GM19455 (cell line): ENCODE results near the gene FAAP100.

Experiments
- ATAC-seq: cut with Tn5 transposase; IDR thresholded peaks from one replicate; pipeline ENCODE4 v1.9.1; 2021; ENCODE audit not compliant: unreplicated experiment

FAAP100 gene

DNA sequence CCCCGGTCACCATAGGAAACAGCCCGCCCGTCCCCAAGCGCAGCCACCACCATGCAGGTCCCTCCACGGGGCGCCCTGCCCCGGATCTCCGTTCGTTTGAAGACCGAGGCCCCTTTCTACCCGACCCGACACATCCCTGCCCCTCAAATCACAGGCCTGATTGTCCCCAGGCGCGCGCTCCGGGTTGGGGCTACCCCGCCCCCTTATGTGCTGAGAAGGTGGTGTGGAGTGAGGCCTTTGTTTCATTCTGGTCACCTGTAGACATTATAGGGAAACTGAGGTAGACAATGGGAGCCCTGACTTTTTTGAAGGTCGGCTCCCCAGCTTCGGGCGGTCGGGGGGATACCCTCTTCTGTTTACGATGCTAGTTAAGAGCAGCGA, 38.8 kb downstream of the FAAP100 start:
- ATAC-seq, result no peak

DNA sequence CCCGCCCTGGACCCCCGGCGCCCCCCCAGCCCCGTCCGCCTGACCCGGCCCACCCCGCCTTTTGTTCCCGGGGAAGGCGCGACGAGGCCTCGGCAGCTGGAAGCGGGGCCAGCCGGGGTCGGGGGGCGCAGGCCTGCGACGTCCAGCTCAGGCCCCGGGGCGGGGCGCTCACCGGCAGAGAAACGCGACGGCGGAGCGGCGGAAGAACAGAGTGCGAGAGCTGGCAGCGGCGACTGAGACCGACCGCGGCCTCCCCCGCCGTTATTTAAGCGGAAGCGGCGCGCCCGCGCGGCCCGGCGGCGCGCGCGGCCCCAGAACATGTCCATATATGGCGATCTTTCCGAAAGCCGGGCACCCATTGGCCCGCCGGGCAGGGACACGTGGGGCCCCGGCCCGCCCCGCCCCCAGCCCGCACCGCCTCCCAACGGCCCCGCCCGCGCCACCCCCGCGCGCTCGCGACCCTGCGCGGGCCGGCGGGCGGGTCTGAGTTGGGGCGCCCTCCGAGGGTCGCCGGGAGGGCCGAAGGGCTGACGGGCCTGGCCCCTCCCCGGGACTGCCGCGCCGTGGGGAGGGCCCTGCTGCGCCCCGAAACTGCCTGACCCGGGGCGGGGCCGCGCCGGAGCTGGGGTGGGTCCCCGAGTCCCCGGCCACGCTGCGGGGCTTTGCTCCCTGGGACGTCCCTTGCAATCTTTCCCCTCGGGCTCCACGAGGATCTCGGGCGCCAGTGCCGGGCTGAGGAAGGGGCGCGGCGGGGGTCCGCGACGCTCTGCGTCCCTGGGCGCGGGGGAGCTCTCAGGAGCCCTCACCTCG, 39.4 kb downstream of the FAAP100 start, which contains the start of gene ACTG1:
TSS of gene ACTG1 (minus strand) at position 238 of the 810 bp plus-strand sequence. CDS start 445 bp downstream, outside the sequence.
- ATAC-seq, result no peak

DNA sequence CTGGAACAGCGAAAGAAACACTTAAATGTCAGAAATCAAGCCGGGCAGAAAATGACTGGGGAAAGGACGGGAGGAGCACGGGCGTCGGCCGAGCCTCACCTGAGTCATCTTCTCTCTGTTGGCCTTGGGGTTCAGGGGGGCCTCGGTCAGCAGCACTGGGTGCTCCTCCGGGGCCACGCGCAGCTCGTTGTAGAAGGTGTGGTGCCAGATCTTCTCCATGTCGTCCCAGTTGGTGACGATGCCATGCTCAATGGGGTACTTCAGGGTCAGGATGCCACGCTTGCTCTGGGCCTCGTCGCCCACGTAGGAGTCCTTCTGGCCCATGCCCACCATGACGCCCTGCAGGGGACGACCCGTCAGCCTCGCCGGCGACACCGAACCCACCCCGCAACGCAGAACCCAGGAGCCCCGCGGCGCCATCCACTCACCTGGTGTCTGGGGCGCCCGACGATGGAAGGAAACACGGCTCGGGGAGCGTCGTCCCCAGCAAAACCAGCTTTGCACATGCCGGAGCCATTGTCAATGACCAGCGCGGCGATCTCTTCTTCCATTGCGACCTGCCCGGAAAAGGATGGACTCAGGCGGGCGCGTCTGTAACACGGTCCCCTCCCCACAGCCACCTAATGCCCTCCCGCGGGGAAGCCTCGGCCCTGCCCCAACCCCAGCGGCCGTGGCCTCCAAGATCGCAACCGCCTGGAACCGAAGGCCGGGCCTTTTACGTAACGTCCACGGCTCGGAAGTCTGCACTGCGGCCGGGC, 40.2 kb downstream of the FAAP100 start:
- ATAC-seq, result no peak

- no peak for ATAC-seq
These were observed 40.7 kb downstream of the FAAP100 start for GRCh38 chr17:81511554-81511803.

DNA sequence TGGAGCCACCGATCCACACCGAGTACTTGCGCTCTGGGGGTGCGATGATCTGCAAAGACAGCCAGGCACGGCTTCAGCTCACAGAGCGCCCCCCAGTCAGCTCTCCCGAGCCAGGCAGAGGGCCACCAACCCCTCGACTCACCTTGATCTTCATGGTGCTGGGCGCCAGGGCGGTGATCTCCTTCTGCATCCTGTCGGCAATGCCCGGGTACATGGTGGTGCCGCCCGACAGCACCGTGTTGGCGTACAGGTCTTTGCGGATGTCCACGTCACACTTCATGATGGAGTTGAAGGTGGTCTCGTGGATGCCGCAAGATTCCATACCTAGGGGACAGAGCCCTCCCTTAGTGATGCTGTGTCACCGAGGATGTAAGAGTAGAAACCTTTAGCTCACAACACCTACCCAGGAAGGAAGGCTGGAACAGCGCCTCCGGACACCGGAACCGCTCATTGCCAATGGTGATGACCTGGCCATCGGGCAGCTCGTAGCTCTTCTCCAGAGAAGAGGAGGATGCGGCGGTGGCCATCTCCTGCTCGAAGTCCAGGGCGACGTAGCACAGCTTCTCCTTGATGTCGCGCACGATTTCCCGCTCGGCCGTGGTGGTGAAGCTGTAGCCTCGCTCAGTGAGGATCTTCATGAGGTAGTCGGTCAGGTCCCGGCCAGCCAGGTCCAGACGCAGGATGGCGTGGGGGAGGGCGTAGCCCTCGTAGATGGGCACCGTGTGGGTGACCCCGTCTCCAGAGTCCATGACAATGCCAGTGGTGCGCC, 41.2 kb downstream of the FAAP100 start:
- ATAC-seq, result no peak

- ATAC-seq, result no peak
These were observed 42.0 kb downstream of the FAAP100 start for GRCh38 chr17:81509972-81510784.

DNA sequence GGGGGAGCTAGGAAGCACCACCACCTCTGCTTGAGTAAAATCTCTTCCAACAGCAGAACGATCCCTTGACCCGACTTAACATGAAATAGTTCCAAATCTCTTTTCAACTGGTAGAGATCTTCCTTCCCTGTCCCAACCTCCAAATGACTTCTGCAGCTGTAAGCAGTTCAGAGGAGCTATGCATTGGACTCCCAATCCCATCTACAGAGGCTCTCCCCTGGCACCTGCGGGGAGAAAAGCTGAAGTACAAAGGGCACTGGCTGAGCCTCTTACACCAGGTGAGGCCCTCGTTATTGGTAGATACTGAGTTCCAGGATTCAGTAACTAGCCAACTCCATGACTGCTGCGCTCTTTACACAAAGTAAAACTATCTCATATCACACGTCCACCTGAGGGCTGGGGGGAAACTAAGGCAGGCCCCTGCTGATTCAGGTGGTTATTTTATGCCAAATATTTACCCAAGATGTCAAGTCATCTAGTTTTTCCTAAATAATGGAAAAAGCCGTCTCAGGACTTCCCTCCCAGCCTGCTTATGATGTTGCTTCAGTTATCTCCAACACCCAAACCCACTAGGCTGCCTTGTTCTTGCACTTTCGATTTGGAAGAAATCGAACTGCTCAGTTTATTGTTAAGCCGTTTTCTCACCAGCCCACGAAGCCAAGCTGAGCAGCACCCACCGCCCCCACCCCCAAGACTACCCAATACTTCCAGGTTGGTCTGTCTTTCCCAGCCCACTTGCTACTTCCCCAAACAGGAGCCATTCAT, 42.8 kb downstream of the FAAP100 start:
- no peak for ATAC-seq

DNA sequence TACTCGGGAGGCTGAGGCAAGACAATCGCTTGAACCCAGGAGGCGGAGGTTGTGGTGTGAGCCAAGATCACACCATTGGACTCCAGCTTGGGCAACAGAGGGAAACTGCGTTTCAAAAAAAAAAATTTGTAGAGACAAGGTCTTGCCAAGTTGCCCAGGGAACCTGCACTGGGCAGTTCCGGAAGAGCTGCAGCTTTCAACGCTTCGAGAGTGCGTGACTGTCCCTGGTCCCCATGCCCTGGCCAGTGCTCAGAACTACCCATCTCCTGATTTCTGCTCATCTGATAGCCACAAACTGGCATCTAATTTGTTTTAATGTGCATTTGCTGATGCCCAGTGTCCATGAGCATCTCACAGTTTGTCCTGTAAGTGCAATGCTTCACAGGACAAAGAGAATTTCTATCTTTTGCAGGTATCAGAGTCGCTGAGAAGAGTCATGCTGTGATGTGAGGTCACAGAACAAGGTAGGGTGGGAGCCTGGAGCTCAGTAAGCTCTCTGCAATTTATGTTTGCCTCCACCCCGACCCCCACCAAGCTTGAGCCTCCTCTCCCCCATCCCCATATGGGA, 43.4 kb downstream of the FAAP100 start:
- ATAC-seq, result no peak

DNA sequence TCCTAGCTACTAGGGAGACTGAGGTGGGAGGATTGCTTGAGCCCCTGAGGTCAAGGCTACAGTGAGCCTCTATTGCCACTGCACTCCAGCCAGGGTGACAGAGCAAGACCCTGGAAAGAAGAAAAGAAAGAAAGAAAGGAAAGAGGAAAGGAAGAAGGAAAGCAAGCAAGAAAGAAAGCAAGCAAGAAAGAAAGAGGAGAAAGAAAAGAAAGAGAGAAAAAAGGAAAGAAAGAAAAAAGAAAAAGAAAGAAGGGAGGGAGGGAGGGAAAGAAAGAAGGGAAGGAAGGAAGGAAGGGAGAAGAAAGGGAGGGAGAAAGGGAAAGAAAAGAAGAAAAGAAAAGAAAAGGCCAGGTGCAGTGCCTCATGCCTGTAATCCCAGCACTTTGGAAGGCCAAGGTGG, 48.5 kb downstream of the FAAP100 start:
- no peak for ATAC-seq

GRCh38 chr17:81502471-81503017, 49.6 kb downstream of the FAAP100 start:
- no peak for ATAC-seq

- ATAC-seq, result no peak
These were observed 52.1 kb downstream of the FAAP100 start for GRCh38 chr17:81500047-81500446.

DNA sequence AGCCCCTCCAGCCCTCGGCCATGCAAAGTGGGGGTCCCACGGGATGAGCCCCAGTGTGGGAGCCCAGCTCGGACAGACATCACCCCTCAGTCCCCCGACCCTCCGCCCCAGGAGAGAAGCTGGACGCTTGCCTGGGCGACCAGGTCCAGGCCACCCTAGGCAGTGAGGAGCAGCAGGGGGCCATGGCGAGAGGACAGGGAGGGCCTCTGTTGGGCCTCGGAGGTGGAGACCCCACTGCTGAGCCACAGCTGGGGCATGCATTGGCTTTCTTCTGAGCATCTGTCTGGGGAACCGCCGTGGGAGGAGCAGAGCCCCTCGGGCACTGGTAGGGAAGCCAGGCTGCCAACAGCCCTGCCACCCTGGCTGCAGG, 52.6 kb downstream of the FAAP100 start:
- no peak for ATAC-seq

DNA sequence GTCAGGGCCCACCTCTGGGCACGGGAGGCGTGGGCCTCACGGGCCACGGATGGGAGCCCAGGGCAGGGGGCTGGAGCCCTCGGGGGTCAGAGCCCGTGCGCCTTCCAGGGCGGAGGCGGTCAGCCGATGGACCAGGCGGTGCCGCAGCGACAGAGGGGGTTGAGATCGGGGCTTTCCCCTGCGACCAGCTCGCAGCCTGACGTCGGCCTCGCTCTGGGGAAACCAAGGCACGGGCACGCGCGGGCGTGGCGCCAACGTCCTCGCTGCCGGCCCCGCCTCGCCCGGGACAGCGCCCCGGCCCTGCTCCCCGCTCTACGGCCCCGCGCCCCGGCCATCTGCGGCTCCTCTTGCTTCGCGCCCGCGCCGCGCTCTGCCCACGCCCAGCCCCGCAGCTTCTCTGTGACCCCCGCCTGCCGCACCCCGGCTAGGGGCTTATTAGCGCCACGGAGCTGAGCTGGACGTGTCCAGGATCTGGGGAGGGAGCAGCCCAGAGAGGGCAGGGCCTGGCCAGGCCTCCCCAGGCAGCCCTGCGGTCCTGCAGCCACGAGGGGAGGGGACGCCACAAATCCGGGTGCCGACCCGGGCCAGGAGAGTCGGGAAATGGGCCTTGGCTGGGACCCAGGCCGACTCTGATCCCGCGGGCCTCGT, 53.1 kb downstream of the FAAP100 start:
- ATAC-seq, result no peak

GRCh38 chr17:81494626-81495377, 57.4 kb downstream of the FAAP100 start:
- no peak for ATAC-seq

DNA sequence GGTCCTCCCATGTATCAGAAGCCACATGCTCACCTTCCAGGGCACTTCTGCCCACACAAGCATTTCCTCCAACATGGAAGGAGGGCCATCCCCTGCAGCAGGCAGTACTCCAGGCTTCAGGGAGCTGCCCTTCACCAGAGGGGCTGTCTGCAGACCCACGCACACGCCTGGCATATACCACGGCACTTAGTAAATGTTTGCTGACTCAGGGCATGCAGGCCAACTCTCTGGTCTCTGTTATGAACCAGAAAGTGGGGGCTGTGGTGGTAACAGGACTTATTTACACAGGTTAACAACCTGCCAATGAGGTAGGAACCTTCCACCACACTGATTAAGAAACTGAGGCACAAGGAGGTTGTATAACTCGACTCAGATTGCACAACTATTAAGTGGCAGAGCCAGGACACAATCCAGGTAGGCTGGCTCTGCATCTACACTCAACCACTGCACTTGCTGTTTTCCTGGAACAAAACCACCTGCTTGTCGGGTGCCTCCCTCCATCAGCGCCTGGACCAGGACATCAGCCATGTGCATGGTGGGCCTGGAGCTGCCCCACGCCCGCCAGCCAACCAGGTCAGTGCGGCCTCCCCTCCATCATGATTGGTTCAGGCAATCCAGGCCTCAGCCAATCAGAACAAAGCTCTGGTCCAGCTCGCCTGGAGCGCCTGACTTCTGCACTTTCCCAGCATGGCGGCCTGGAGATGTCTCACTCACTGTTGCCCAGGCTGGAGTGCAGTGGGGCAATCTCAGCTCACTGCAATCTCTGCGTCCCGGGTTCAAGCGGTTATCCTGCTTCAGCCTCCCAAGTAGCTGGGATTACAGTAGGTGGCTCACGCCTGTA, 58.7 kb downstream of the FAAP100 start:
- ATAC-seq, result no peak

- no peak for ATAC-seq
These were observed 59.4 kb downstream of the FAAP100 start for GRCh38 chr17:81492706-81493105.

GRCh38 chr17:81492202-81492601, 60.0 kb downstream of the FAAP100 start:
- ATAC-seq, result no peak

- no peak for ATAC-seq
These were observed 60.4 kb downstream of the FAAP100 start for GRCh38 chr17:81491761-81492160.
